Panc1 (cell line): ENCODE measurements around the gene NTRK3. TPM values are rescaled to one million over a fixed set of nuclear protein-coding genes. Genes with fewer than 3 reads are reported as not detected.

ENCODE experiments used
- ATAC-seq: fragments of 200-7000 bp; cut with Tn5 transposase; 2 replicates; pipeline ENCODE4 v1.9.1; 2020; ENCODE audit warnings: mild to moderate bottlenecking, moderate library complexity
- BruUV-seq: library from RNA; stranded (reverse); fragments of 400-500 nt; replicated peaks from 2 replicates; lab custom pipeline; 2021; lab: Mats Ljungman, UMichigan
- CTCF ChIA-PET: fragments of 300-600 bp; sonication (Branson Sonifier 250); formaldehyde crosslinking; loops from one replicate; lab custom pipeline; 2022; ENCODE audit warnings: antibody characterized with exemption; lab: Charles Lee
- POLR2A ChIA-PET: fragments of 300-600 bp; sonication (Branson Sonifier 250); formaldehyde crosslinking; loops from one replicate; lab custom pipeline; 2022; ENCODE audit warnings: antibody characterized with exemption; lab: Charles Lee
- DNase-seq: peaks from one replicate; pipeline ENCODE4 v3.0.0-alpha.2; 2010; ENCODE audit warnings: low read depth, low spot score
- H3K27ac ChIP-seq: 2 replicates; pipeline ENCODE4 v1.5.1; 2011; ENCODE audit warnings: mild to moderate bottlenecking, low read length, inconsistent platforms
- H3K27me3 ChIP-seq: fragments of 200-500 bp; sonication (Bioruptor generic); 2 replicates; pipeline ENCODE4 v1.6.0; 2014; ENCODE audit warnings: low read length, inconsistent platforms; ENCODE audit not compliant: control insufficient read depth, insufficient read depth
- H3K36me3 ChIP-seq: fragments of 200-500 bp; sonication (Bioruptor generic); 2 replicates; pipeline ENCODE4 v1.5.1; 2014; ENCODE audit warnings: inconsistent platforms, mild to moderate bottlenecking, low read length, moderate library complexity; ENCODE audit not compliant: control insufficient read depth, insufficient read depth
- H3K4me1 ChIP-seq: 2 replicates; pipeline ENCODE4 v1.5.1; 2011; ENCODE audit warnings: inconsistent platforms, mild to moderate bottlenecking, low read length, moderate library complexity; ENCODE audit not compliant: control insufficient read depth, insufficient read depth
- H3K4me3 ChIP-seq, 2 experiments: 2 replicates each; pipeline ENCODE4 v1.5.1; 2011 to 2012; ENCODE audit warnings: low read depth in 2 of 2, low read length in 2 of 2, mild to moderate bottlenecking in 2 of 2, inconsistent platforms in 1 of 2, moderate library complexity in 1 of 2
- H3K9me3 ChIP-seq: fragments of 200-500 bp; sonication (Bioruptor generic); 2 replicates; pipeline ENCODE4 v1.5.1; 2014; ENCODE audit warnings: low read depth, mild to moderate bottlenecking, inconsistent platforms, low read length, moderate library complexity; ENCODE audit not compliant: control insufficient read depth, insufficient read depth
- POLR2AphosphoS5 ChIP-seq: IDR thresholded peaks from 2 replicates; pipeline ENCODE4 v1.6.1; 2012; ENCODE audit warnings: mild to moderate bottlenecking, low read depth, low read length, moderate library complexity
- SIN3A ChIP-seq: IDR thresholded peaks from 2 replicates; pipeline ENCODE4 v1.6.1; 2012; ENCODE audit warnings: low read depth, mild to moderate bottlenecking, low read length, moderate library complexity, borderline replicate concordance; ENCODE audit not compliant: insufficient read depth
- TCF7L2 ChIP-seq: IDR thresholded peaks from 2 replicates; pipeline ENCODE4 v1.6.1; 2011; ENCODE audit warnings: mild to moderate bottlenecking, low read depth, low read length, inconsistent platforms
- in situ Hi-C: cut with HindIII; loops from 2 replicates; pipeline ENCODE4 v1.10.0; 2016; ENCODE audit warnings: low sequenced_read_pairs, low pct_unique_long_range_greater_than_20kb
- intact Hi-C: fragments of 100-400 bp; cut with micrococcal nuclease; formaldehyde crosslinking; loops from one replicate; pipeline ENCODE4 v1.10.0; 2022; ENCODE audit not compliant: unreplicated experiment
- total RNA-seq: library from RNA; stranded (reverse); gene quantifications from one replicate; pipeline ENCODE4 v1.2.1, GENCODE V29; 2021; ENCODE audit not compliant: unreplicated experiment
- TF ChIP-seq, protein P1 (sequence below), 2 experiments: IDR thresholded peaks; 2 replicates each; pipeline ENCODE4 v1.6.1; 2011 to 2012; ENCODE audit warnings: low read depth in 2 of 2, control low read depth in 1 of 2, low read length in 1 of 2, mild to moderate bottlenecking in 1 of 2, moderate library complexity in 1 of 2; ENCODE audit not compliant: insufficient read depth in 1 of 2
- TF ChIP-seq, protein P2 (sequence below): fragments of 450-650 bp; IDR thresholded peaks from 2 replicates; pipeline ENCODE4 v1.5.1; 2017; ENCODE audit warnings: mild to moderate bottlenecking

Gene NTRK3
- total RNA-seq, 1 experiment from 2014 or later, result not detected

DNA sequence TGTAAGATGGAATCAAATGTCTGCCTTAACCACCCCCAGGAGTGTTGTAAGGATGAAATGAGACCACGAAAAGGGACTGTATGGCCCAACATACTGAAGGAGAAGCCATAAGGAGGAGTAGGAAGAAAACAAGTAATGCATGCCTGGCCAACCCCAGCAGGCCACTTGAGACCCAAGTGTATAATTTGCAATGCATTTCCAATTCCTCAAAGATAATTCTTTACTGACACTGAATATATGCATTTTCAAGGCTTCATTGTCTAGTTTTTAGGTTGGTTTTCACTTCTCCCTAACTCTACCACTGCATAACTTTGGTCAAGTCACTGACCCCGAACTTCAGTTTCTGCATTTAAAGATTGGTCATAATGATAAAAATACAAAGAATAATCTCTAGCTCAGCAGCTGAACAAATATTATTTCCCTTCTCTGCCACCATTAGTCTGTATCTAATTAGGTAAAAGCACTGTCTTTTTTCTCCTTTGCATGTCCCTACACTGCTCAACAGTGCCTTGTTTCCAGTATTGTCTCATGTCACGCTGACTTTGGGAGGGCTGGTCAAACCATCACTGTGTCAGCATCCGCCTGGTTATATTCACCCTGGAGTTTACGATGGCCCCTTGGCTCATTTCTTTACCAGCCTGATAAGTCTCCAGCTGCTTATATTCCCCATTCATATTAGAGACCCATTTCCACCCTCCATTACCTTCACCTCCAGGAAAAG lies 378.6 kb downstream of the NTRK3 start:
- no peak overlapping the region for H3K4me3 ChIP-seq
- ATAC-seq (no peak), DNase-seq (no peak)
- ChIA-PET POLR2A (no interaction called here), CTCF (no interaction called here)
- no peaks in the 10 kb centered on the region for H3K9me3 ChIP-seq
- TF ChIP-seq, protein P1, sequence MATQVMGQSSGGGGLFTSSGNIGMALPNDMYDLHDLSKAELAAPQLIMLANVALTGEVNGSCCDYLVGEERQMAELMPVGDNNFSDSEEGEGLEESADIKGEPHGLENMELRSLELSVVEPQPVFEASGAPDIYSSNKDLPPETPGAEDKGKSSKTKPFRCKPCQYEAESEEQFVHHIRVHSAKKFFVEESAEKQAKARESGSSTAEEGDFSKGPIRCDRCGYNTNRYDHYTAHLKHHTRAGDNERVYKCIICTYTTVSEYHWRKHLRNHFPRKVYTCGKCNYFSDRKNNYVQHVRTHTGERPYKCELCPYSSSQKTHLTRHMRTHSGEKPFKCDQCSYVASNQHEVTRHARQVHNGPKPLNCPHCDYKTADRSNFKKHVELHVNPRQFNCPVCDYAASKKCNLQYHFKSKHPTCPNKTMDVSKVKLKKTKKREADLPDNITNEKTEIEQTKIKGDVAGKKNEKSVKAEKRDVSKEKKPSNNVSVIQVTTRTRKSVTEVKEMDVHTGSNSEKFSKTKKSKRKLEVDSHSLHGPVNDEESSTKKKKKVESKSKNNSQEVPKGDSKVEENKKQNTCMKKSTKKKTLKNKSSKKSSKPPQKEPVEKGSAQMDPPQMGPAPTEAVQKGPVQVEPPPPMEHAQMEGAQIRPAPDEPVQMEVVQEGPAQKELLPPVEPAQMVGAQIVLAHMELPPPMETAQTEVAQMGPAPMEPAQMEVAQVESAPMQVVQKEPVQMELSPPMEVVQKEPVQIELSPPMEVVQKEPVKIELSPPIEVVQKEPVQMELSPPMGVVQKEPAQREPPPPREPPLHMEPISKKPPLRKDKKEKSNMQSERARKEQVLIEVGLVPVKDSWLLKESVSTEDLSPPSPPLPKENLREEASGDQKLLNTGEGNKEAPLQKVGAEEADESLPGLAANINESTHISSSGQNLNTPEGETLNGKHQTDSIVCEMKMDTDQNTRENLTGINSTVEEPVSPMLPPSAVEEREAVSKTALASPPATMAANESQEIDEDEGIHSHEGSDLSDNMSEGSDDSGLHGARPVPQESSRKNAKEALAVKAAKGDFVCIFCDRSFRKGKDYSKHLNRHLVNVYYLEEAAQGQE (IDR thresholded peaks at IDR 0.05; ENCODE audit: insufficient read depth in 1 of 2, low read depth in 2 of 2, low read length in 1 of 2), result no peak
- no peak for TF ChIP-seq SIN3A
- TF ChIP-seq, protein P2, sequence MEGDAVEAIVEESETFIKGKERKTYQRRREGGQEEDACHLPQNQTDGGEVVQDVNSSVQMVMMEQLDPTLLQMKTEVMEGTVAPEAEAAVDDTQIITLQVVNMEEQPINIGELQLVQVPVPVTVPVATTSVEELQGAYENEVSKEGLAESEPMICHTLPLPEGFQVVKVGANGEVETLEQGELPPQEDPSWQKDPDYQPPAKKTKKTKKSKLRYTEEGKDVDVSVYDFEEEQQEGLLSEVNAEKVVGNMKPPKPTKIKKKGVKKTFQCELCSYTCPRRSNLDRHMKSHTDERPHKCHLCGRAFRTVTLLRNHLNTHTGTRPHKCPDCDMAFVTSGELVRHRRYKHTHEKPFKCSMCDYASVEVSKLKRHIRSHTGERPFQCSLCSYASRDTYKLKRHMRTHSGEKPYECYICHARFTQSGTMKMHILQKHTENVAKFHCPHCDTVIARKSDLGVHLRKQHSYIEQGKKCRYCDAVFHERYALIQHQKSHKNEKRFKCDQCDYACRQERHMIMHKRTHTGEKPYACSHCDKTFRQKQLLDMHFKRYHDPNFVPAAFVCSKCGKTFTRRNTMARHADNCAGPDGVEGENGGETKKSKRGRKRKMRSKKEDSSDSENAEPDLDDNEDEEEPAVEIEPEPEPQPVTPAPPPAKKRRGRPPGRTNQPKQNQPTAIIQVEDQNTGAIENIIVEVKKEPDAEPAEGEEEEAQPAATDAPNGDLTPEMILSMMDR, result no peak
- TF ChIP-seq POLR2AphosphoS5, result no peak
- TF ChIP-seq TCF7L2, result no peak
- H3K27me3 ChIP-seq, result no peaks in the 10 kb centered on the region
- no peaks in the 10 kb centered on the region for H3K36me3 ChIP-seq
- no peaks in the 10 kb centered on the region for H3K4me1 ChIP-seq
- BruUV-seq, result no TSS peak
- H3K27ac ChIP-seq, result no peak overlapping the region
- in situ Hi-C loops, result no loop called here
- intact Hi-C loops, result no loop called here

DNA sequence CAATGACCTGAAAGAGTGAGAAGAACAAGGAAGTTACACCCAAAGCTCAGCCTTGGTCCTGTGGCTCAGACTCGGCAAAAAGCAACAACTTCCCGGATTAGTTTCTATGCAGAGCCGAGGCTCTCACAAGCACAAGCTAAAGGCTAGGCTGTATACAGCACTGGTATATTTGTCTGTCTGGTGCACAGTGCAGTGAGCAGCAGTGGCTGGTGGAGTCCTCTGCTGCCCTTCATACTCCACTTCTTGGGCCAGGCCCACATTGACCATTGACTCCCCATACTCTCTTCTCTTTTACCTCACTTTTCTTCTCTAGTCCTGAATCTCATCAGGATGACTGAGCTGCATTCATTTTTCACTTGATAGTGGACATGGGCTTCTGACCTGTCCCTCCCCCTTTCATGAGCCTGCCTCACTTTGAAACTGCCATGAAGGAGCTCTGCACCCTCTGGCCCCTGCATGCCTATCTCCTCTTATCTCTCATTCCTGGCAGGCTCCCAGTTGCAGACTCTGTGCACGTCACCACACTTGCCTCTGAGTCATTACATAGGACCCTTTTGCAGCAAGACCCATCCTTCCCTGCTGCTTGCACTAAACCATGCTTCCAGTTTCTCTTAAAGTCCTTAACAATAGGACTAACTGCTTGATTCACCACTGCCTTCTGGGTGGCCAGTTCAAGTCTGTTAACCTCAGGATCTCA lies 379.3 kb downstream of the NTRK3 start:
- TF ChIP-seq, protein P2, result no peak
- TF ChIP-seq TCF7L2, result no peak
- TF ChIP-seq, protein P1 (IDR thresholded peaks at IDR 0.05; ENCODE audit: insufficient read depth in 1 of 2, low read depth in 2 of 2, low read length in 1 of 2), result no peak
- no peak for TF ChIP-seq SIN3A
- TF ChIP-seq POLR2AphosphoS5, result no peak
- CTCF ChIA-PET, result no interaction called here
- intact Hi-C loops (no loop called here), in situ Hi-C loops (no loop called here)
- Histone ChIP-seq H3K4me3 (no peak overlapping the region), H3K27ac (no peak overlapping the region), H3K4me1 (no peaks in the 10 kb centered on the region), H3K36me3 (no peaks in the 10 kb centered on the region), H3K27me3 (no peaks in the 10 kb centered on the region), H3K9me3 (no peaks in the 10 kb centered on the region)
- ATAC-seq (no peak), DNase-seq (no peak)
- BruUV-seq, result no TSS peak
- POLR2A ChIA-PET, result no interaction called here
